Activated CD4-positive, alpha-beta T cell treated with anti-CD3 and anti-CD28 coated beads, Interleukin-2, amount 50 U/mL, for 4 hours (primary cell): Measurements from ENCODE around the gene SLC7A4.
"Not testable (repeated sequence)": the region's sequence is repeated elsewhere in the genome, so short reads cannot be mapped to it uniquely, and the experiment has no call there.

Experiments
- DNase-seq, 2 experiments: peaks; one replicate each; pipeline ENCODE4 v3.0.0-alpha.2; 2020

The SLC7A4 gene

DNA sequence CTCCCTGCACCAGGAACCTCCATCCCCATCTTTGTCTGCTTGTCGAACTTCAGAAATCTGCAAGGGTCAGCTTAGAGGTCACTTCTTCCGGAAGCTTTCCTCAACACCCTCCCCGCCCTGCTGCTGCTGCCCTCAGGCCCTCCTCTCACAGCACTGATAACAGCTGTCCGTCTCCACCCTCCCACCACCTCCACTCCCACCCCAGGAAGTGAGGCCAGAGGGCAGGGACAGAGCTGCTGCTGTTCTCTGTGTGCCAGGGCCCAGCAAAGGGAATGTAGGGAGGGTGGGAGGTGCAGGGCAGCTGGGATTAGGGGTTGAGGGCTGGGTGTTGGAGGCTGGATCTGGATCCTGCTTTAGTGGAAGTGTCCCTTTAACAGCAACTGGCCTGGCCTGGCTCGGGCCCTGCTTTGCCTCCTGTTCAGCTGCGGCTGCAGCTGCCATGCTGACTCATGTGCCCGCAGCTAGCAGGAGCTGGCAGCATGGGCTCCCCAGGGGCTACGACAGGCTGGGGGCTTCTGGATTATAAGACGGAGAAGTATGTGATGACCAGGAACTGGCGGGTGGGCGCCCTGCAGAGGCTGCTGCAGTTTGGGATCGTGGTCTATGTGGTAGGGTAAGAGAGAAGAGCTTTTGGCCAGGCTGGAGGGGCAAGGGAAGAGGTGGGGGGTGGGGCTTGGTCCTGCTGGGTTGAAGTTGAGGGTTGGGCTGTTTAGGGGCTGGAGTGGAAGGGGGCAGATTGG lies 17.5 kb downstream of the SLC7A4 start, which contains the start of gene P2RX6:
P2RX6 (plus strand) TSS at position 440 of the 740 bp plus-strand sequence; CDS start at position 450, 10 bp downstream.
- DNase-seq: no peak

DNA sequence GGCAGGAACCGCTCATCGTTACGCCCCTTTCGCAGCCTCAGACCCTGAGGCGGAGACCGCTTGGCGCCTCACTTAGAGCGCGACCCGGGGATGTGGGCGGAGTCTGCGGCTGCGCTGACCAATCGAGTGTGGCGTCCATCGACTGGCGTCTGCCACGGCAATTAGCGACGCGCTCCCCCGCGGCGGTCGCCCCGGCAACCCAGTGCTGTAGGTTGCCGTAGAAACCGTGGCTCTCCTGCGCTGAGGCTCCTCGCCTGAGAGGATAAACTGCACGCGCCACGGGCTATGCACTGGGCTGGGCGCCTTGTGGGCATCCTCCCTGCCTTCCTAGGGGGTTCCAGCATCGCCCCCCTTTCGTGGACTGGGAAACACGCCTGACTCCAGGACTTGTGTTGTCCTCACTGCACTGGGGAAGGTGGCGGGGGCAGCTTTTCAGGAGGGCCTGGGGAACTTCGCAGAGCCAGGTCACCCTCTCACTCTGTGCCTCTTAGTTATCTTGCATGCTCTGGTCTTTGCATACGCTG lies 18.1 kb downstream of the SLC7A4 start:
- peak; percentile 67 to 69 for DNase-seq

DNA sequence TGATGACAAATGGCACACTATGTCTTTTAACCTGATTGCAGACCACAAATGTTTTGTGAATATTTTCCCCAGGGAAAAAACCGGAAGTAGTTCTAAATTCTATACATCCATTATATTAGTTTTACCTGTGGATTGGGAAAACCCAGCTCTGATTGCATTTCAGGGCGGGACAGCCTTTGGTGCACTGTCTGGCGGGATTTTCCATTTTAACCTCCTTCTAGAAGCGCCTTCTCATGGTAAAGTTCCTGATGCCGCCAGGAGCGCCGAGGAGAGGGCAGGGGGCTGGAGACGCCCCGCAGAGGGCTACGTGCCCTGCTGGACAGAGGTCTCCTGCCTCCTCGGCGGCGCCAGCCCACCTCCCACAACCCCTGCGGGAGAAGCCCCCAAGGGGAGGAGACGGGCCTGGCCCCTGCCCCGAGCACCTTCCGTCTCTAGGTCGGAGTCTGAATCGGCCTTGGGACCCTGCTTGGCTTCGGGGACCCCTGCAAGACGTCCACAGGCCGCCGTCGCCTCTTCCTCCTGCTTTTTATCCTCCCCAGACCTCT lies 18.6 kb downstream of the SLC7A4 start:
- no peak for DNase-seq

GRCh38 chr22:21012446-21013407 lies 19.6 kb downstream of the SLC7A4 start:
- DNase-seq: no peak

DNA sequence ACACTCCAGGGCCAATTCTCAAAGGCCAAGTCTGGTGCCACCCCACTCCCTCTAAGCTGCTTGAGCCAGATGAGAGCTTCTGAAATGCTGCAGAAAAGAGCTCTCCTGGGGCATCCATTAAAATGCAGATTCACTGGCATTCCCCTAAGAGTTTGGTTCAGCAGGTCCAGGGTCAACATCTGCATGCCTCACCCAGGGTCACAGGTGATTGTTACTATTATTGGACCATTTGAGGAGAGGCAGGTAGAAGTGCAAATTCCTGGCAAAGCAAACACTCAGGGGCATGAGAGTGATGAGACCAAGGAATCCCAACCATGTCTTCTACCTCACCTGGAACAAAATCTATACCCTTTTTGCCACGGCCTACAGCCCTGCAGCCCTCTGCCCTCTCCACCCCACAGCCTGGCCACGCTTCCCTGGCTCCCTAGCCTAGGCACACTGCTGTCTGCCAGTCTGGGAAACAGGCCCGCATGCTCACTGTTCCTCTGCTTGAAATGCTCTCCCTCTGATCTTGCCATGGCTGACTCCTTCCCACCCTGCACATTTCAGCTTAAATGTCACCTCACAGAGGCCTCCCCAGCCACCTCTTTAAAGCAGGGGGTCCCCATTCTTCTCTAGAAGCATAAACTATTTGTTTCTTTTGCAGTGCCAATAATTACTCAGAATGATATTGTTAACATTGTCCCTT lies 21.8 kb downstream of the SLC7A4 start:
- DNase-seq: no peak

DNA sequence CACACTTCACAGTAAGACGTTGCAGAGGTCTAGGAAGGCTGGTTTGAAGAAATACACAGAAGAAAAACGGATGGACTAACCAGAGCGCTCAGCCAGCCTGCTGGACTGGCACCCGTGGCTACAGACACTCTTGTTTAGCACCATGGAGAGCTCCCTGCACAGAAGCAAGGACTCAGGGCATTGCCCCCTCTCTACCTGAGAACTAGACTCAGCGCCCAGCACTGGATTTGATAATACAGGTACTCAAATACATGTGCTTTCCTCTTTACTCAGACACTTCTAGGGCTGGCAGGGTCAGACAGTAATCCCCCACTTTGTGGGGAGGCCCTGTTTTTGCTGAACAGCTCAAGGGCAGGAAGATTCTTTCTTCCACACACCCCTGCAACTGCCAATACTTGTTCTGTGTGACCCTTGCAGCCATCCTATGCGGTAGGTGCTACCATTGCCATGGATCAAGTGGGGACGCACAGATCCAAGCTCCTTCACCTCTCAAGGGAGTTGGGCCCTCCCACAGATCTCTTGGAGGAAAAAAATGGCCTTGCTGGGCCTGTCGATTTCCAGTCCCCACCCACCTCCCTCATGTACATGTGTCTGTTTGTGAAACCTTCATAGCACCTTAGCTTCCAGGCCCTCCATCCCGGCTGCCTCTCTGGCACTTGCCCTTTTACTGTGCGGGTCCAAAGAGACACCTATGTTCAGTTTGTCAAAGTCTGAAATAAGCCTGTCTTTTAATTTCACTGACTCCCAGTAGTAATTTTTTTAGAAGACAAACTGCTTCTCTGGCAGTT lies 22.5 kb downstream of the SLC7A4 start:
- no peak for DNase-seq

DNA sequence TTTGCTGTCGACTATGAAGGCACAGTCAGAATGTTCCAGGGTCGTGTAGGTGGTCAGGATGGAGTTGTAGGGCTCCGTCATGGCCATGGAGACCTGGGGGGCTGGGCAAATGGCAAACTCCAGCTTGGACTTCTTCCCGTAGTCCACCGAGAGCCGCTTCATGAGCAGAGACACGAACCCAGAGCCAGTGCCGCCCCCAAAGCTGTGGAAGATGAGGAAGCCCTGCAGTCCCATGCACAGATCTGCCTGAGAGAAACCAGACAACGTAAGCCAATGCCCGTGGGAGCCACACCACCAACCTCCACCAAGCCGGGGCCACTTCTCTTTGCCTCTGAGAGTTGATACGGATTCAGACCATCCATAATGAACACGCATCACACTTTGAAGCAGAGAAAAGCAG lies 23.2 kb downstream of the SLC7A4 start:
- DNase-seq: not testable (repeated sequence)

DNA sequence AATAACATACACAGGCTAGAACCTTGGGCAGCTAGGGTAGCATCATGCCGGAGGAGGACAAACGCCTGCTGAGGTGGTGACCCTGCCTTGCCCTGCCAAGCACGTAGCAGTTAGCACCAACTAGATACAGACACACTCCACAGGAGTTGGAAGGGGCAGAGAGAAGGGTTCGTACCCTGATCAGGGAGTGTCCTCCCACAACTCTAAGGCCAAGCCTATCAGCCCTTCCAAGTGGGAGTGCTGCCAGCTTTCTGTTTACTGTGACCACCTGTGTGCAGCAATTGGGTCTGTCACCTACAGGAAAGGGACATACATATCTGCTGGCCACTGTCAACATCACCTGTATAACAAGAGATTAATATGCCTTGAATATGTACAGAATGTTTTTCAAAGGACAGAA lies 28.6 kb downstream of the SLC7A4 start:
- no peak for DNase-seq

GRCh38 chr22:21001601-21002325 lies 30.6 kb downstream of the SLC7A4 start, which contains the start of gene THAP7:
TSS of gene THAP7 (minus strand) at chr22:21002118. CDS start at chr22:21001911, 207 bp downstream.
- DNase-seq: peak; percentile 96 to 98

DNA sequence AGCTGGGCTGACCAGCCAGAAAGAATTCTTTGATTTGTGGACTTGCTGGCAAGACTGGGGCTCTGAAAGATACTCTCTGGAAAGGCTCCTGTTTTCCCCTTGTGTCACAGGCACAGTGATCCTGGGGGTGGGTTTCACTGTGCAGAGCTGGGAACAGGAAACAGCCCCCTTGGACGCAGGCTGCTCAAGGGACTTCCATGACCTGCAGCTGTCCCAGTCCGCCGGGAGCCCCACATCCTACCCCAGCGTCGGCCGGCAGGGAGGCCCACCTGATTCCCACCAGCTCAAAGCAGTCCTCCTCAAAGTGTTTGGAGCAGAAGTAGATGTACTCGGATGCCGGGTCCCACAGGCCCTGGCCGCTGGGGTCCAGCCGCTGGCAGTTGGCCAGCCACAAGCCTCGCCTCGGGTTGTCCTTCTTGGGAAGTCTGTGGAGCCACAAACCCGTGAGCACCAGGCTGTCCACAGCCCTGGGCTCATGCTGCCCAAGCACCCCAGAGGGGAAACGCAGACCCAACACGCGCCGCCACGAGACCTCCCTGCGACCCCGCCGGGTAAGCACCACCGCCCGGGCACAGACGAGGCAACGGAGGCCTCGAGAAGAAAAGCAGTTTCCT lies 31.3 kb downstream of the SLC7A4 start:
- DNase-seq: no peak

DNA sequence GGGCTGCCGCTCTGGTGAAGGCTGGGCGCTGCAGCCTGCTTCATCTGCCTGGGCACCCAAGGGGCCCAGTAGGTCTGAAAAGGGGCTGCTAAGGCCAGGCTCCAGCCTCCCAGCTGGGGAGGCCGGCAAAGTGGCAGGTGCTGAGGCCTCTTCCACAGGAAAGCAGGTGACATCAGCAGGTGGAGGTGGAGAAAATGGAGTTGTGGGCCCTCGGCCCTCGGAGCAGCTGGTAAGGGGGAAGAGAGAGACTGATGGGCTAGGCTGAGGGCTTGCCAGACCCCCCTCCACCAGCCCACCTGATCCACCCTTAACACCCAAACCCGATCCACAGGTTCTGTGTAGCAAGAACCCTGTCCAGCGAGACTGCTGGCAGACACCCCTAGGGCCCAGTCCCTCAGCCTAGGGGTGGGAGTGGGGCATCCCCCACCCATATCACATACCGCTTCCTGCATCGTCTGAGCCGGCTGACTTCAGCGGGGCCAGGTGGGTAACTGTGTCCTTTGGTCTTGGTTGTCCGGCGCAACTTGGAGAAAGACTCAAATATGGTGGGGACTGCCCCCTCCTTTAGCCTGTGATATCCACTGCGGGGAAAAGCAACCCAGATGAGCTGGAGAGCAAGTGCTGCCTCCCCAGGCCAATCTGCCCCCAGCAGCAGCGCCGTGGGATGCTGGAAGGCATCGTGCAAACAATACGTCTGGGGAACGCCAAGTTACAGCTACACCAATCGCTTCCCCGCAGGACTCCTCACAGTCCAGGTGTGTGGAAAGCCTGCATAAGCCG lies 32.0 kb downstream of the SLC7A4 start:
- DNase-seq: no peak

GRCh38 chr22:20999350-21000206 lies 32.8 kb downstream of the SLC7A4 start:
- DNase-seq: no peak

DNA sequence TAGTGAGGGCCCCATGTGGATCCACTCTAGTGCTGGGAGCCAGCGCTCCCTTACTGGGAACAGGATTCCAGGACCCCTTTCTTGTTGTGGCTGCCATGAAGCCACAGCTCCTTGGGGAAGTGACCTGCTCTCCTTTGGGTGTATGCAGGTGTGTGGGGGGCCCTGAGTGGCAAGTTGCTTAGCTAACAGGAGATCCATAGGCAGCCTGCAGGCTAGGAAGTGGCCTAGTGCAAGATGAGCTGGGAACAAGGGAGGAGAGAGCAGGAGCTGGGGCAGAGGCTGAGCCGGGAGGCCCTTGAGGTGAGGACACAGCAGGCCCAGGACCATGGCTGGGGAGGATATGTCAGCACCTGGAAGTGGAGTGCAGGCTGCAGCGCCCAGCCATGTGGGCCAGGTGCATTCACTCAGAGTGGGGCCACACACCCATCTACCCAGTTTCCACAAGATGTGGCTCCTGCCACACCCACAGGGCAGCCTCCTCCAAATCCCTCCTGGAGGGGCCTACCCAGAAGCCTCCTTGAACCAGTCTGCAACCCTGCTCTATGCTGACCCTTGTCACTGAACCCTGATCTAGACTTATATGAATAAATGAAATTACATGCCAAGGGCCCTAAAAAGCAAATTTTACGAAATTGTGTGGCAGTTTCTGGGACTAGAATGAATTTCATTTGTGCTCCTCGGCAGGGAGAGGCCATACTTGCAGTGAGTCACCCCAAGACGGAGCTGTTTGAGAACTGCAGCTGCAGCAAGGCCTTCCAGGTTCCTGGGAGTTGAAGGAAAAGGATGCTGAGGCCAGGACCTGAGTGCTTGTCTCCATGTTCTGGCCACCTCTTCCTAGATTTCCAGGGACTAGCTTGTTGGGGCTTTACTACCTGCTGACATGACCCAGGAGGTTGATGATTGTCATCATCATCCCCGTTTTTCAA lies 33.7 kb downstream of the SLC7A4 start:
- DNase-seq: no peak

DNA sequence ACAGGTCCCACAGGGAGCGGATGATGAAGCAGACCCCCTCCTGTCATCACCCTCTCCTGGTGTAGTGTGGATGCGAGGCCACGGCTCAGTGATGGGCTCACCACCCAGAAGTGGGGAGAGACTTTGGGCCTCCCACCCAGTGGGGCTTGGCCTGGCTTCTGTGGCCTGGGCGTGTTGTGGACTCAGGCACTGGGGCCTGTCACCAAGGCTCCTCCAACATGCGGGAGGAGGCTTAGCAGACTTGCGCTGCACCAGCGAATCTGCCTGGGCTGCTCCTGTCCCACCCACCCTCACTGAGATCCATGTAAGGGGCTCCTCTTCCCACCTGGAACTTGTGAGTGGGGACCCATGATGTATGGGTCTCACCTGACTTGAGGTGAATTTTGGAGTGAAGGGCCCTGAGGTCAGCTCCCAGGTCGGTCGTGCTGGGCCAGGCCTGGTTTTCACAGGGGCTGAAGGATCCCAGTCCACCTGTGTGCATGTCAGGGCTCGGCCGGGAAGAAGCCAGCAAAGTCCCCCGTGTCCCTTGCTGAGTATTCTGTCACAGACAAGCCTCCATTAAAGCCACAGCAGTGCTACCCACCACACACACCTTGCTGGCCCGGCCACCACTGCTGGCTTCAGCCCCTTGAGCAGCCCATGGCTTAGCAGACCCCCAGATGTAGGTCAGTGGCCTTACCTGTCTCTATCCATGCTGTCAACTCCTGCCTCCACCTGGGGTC lies 34.7 kb downstream of the SLC7A4 start:
- no peak for DNase-seq

- no peak for DNase-seq
These were observed 35.5 kb downstream of the SLC7A4 start for GRCh38 chr22:20996598-20997535.

DNA sequence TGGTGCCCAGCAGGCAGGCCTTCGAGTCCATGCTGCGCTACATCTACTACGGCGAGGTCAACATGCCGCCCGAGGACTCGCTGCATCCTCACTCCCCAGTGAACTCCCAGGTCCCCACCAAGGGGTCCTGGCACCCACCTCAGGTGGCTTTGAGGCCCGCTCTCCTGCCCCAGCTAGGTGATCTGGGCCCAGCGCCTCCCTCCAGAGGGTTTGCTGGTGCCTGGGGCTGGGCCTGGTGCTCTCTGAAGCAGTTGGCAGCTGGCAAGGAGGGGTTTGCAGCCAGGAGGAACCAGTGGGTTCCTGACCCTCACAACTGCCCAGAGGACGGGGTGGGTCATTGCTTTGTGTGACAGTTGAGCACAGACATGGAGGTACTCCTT lies 36.3 kb downstream of the SLC7A4 start:
- no peak for DNase-seq
